Testis (tissue), 3 donors: ENCODE data around the gene ZNF263. TPM values are rescaled to one million over a fixed set of nuclear protein-coding genes. Genes with fewer than 3 reads are reported as not detected.

Source experiments
- DNase-seq: peaks from one replicate; pipeline ENCODE4 v3.0.0-alpha.2; 2019
- H3K27ac ChIP-seq, 2 donors: fragments of 200-600 bp; sonication (generic); one replicate each; pipeline ENCODE4 v1.5.1; 2019
- H3K27me3 ChIP-seq: fragments of 200-600 bp; sonication (generic); one replicate; pipeline ENCODE4 v1.5.1; 2019
- H3K36me3 ChIP-seq: fragments of 200-600 bp; sonication (generic); one replicate; pipeline ENCODE4 v1.5.1; 2017; ENCODE audit warnings: low read depth; ENCODE audit errors: missing control alignments
- H3K4me1 ChIP-seq: fragments of 200-600 bp; sonication (generic); one replicate; pipeline ENCODE4 v1.5.1; 2019
- H3K4me3 ChIP-seq, 2 donors: fragments of 200-600 bp; sonication (generic); one replicate each; pipeline ENCODE4 v1.5.1; 2017 to 2019
- H3K9me3 ChIP-seq: fragments of 200-600 bp; sonication (generic); one replicate; pipeline ENCODE4 v1.5.1; 2017
- CTCF ChIP-seq, 3 experiments: fragments of 450-650 bp in 2 of 3; fragments of 200-600 bp in 1 of 3; sonication (generic) in 1 of 3; IDR thresholded peaks; one replicate each; pipeline ENCODE4 v1.5.1; 2016 to 2019; ENCODE audit warnings: antibody characterized with exemption in 3 of 3, mild to moderate bottlenecking in 2 of 3, moderate library complexity in 1 of 3
- POLR2A ChIP-seq: fragments of 450-650 bp; IDR thresholded peaks from one replicate; pipeline ENCODE4 v1.6.1; 2017; ENCODE audit warnings: antibody characterized with exemption, mild to moderate bottlenecking, moderate library complexity
- WGBS, 2 donors: methylation state at CpG; one replicate each; pipeline ENCODE4 v1.1.5; 2018; 5-methylcytosine and 5-hydroxymethylcytosine counted together
- intact Hi-C: fragments of 100-400 bp; cut with DNase I; formaldehyde crosslinking; loops from one replicate; pipeline ENCODE4 v1.15.1; 2023; ENCODE audit warnings: low total_unique reads
- polyA plus RNA-seq: library from polyadenylated mRNA; stranded (reverse); fragments of 350-450 nt; fragmentation: Illumina TruSeq; extraction: RNeasy Lipid Tissue Mini Kit (QIAGEN cat#74804); gene quantifications from one replicate; pipeline ENCODE4 v1.2.3, GENCODE V29; 2014; ENCODE audit warnings: low read depth, low replicate concordance; ENCODE audit not compliant: insufficient read depth
- total RNA-seq, 2 donors: library from RNA; depleted of rRNA; stranded (reverse); fragments of >200 nt; gene quantifications; one replicate each; pipeline ENCODE4 v1.2.3, GENCODE V29; 2016

The ZNF263 gene
- total and polyA plus RNA-seq, 3 donors from 2014 or later = 44.7 to 58.3 (median 47.3) TPM

- 36 to 39% methylated on average over 21 to 35 of the region's 35 CpGs for WGBS, 2 donors
- TF ChIP-seq POLR2A (no peak), CTCF (IDR thresholded peaks at IDR 0.05) (no peak)
- intact Hi-C loops = no loop called here
- no peak overlapping the region for H3K27ac ChIP-seq
- H3K9me3 ChIP-seq = no peaks in the 10 kb centered on the region
- H3K36me3 ChIP-seq = no peaks in the 10 kb centered on the region
- H3K4me1 ChIP-seq = no peaks in the 10 kb centered on the region
- H3K4me3 ChIP-seq = peak overlapping the region; percentile 12 to 36
- H3K27me3 ChIP-seq = no peaks in the 10 kb centered on the region
- DNase-seq = no peak
These were observed 29.0 kb upstream of the ZNF263 start for GRCh38 chr16:3254309-3254708.

- no peaks in the 10 kb centered on the region for H3K9me3 ChIP-seq
- no peaks in the 10 kb centered on the region for H3K36me3 ChIP-seq
- TF ChIP-seq POLR2A (no peak), CTCF (IDR thresholded peaks at IDR 0.05) (no peak)
- H3K4me3 ChIP-seq = no peak within 1 kb of the TSS
- 78 to 81% methylated on average over 7 to 14 of the region's 14 CpGs for WGBS, 2 donors
- no peaks in the 10 kb centered on the region for H3K4me1 ChIP-seq
- no peaks in the 10 kb centered on the region for H3K27me3 ChIP-seq
- H3K27ac ChIP-seq = no peak within 1 kb of the TSS
- intact Hi-C loops = no loop called here
- no peak for DNase-seq
These were observed 27.0 kb upstream of the ZNF263 start, which contains the start of gene MEFV for GRCh38 chr16:3256146-3256865. TSS of gene MEFV (minus strand) at chr16:3256633. CDS start at chr16:3256587, 46 bp downstream.

- Histone ChIP-seq H3K36me3 (no peaks in the 10 kb centered on the region), H3K4me1 (no peaks in the 10 kb centered on the region)
- intact Hi-C loops = no loop called here
These were observed 26.3 kb upstream of the ZNF263 start for GRCh38 chr16:3256866-3257465.

GRCh38 chr16:3259836-3260235 lies 23.5 kb upstream of the ZNF263 start:
- no peak overlapping the region for H3K27ac ChIP-seq
- TF ChIP-seq POLR2A (no peak), CTCF (IDR thresholded peaks at IDR 0.05) (no peak)
- no peak overlapping the region for H3K4me3 ChIP-seq
- H3K4me1 ChIP-seq = peaks cover 5% of the 10 kb centered on the region
- WGBS, 2 donors = 85 to 91% methylated on average over 8 of the region's 8 CpGs
- no peaks in the 10 kb centered on the region for H3K36me3 ChIP-seq
- DNase-seq = no peak
- no peaks in the 10 kb centered on the region for H3K9me3 ChIP-seq
- intact Hi-C loops = no loop called here
- no peaks in the 10 kb centered on the region for H3K27me3 ChIP-seq

More at GRCh38 chr16:3256866-3257465, 26.3 kb upstream of the ZNF263 start:
- Histone ChIP-seq H3K9me3 (no peaks in the 10 kb centered on the region), H3K4me3 (no peak overlapping the region), H3K27me3 (no peaks in the 10 kb centered on the region), H3K27ac (no peak overlapping the region)
- no peak for DNase-seq
- 85 to 89% methylated on average over 5 to 9 of the region's 9 CpGs for WGBS, 2 donors
- TF ChIP-seq CTCF (IDR thresholded peaks at IDR 0.05) (no peak), POLR2A (no peak)
